Fibroblast of the aortic adventitia (primary cell): ENCODE results near the gene CD164L2. TPM values are rescaled to one million over a fixed set of nuclear protein-coding genes. Genes with fewer than 3 reads are reported as not detected.

Experiments
- DNase-seq: peaks from one replicate; pipeline ENCODE4 v3.0.0-alpha.2; 2010; ENCODE audit warnings: low read depth
- H3K4me3 ChIP-seq: 2 replicates; pipeline ENCODE4 v1.5.1; 2011; ENCODE audit warnings: low read depth, mild to moderate bottlenecking, control low read depth, low read length, moderate library complexity
- CTCF ChIP-seq: IDR thresholded peaks from 2 replicates; pipeline ENCODE4 v1.5.1; 2011; ENCODE audit warnings: mild to moderate bottlenecking, low read length, control low read depth, inconsistent platforms; ENCODE audit not compliant: insufficient read depth
- total RNA-seq: library from RNA; depleted of rRNA; stranded (reverse); fragments of >200 nt; gene quantifications from 2 replicates; pipeline ENCODE4 v1.2.3, GENCODE V29; 2012; ENCODE audit warnings: low replicate concordance

Gene CD164L2
- total RNA-seq, 1 donor = not detected

DNA sequence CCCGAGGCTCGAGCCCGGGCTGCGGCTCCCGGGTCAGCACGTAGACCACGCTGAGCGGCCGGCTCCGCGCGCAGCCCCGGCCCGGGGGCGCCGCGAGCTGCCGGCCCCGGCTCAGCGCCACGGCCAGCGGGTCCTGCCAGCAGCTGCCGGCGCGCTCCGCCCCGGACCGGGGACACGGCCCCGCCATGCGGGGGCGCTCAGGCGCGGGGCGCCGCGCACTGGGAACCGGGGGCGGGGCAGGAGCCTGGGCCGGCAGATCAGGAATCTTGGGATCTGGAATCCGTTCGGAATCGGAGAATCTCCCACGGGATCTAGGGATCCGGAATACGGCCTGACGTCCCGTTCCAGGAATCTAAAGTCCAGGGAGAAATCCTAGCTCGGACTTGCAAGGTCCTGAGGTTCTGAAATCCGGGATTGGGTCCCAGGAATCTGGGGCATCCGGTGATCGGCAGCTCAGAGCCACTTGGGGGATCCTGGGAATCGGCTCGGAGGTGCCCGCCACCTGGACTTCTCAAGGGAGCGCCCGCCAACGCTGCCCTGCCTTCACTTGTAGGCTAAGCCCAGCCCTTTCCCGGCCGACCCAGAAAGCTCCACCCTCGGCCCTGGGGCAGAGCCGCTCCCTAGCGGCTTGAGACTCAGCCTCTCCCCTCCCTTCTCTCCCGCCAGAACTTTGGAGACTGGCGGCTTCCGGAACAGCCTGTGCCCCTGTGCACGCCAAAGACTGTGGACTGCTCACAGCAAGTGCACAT lies 16.5 kb downstream of the CD164L2 start, which contains the start of gene MAP3K6:
Gene MAP3K6 (minus strand): TSS at position 551 of the 749 bp plus-strand sequence. CDS start 364 bp downstream, at position 187.
- peak; percentile 73 for DNase-seq
- peak; percentile 24 for TF ChIP-seq CTCF
- H3K4me3 ChIP-seq = peak within 1 kb of the TSS; percentile 81

- H3K4me3 ChIP-seq = peak overlapping the region; percentile 81
- no peak for DNase-seq
- no peak for TF ChIP-seq CTCF
These were observed 17.1 kb downstream of the CD164L2 start for GRCh38 chr1:27366113-27366410.

DNA sequence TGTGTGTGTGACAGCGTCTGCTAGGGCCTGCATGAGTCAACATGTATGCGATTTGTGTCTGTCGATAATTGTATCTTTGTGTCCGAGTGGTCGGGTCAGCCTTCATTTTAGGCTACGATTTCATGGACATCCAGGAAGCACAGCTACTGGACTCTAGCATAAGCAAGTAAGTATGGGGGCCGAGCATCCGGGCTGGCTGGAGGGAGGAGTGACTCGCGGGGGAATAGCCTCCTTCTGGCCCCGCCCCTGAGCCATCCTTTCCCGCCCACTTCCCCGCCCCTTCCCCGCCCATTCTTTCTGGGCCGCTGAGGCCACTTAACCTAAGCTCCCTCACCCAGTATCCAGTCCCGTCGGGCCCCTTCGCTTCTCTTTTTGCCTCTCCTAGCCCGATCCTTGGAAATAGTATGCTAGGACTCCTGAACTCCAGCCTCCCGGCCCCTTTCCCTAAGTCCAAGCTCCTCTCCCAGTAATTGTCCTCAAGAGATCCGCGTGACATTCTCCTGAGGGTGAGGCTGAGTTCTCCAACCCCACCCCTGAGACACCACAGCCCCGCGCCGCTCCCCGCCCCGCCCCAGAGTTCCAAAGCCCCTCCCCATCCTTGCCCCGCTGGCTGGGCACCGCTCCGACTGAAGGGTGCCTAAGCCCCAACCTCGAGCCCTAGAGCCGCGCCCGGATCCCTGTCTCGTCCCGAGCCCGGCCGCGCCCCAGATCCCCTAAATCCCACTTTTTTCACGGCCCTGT lies 17.6 kb downstream of the CD164L2 start:
- H3K4me3 ChIP-seq = peak overlapping the region; percentile 81
- TF ChIP-seq CTCF = no peak

DNA sequence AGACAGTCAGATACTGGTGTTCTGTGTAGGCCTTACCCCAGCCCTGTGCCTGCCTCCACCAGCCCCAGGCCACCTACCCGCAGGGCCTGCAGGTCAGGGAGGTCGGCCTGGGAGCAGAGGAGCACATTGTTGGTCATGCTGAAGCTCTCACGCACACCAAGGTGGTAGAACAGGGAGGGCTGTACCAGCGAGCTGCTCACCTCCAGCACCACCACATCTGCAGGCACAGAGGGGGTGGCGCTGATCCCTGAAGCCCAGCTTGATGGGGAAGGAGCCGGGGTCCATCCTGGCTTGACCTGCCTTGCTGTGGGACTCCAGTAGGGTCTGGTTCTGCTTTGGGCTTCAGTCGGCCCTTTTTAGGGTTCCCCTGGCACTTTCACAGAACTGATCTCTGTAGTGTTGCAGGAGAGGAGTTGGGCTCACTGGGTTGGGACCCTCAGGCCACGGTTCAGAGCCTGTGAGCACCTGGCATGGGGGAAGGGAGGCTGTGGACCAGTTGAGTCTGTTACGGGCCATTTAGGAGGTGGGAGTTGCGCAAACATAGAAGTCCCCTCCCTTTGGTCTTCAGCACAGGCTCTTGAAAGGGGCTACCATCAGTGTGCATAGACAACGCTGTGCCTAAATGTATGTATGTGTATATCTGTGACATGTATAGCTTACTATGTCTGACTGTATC lies 18.3 kb downstream of the CD164L2 start:
- H3K4me3 ChIP-seq = peak overlapping the region; percentile 68
- no peak for TF ChIP-seq CTCF
- no peak for DNase-seq

More for the DNA sequence above, 17.6 kb downstream of the CD164L2 start:
- peak; percentile 89 for DNase-seq

DNA sequence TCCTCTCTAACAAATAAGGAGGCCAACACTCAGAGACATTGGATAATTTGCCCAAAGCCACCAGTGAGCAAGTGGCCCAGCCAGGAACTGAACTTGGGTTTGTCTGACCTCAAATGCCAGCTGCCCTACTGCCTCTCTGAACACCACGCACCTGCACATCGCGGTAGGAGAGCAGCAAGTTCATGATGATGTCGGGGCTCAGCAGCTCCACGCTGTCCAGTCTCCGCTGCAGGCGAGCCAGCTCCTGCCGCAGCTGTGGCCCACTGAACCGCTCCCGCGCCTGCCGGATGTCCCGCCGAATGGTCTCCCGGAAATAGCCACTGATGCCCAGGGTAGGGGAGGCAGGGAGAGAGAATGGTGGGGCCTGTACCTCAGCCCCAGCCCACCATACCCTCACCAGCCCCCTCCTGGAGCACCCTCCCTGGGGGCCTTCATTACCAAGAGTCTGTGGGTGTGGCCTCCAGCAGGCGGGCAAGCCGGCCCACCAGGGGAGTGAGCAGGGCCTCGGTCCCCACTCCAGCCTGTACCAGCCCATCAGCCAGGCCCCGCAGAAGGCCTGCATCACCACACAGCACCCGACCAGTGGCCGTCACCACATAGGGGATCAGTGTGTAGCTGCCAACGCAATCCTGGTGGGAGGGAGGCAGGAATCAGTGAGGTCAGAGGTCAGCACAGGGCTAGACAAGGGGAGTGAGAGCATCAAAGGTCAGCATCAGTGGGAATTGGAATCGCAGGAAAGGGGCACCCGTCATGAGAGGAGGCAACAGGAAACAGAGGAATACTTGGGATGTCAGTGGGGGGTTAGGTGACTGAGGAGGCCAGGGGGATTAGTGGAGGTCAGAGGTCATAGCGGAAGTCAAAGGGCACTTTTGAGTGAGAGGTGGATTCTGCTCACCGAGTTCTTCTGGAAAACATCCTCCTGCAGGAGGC lies 19.1 kb downstream of the CD164L2 start:
- no peak for DNase-seq
- no peak overlapping the region for H3K4me3 ChIP-seq
- no peak for TF ChIP-seq CTCF

GRCh38 chr1:27361553-27361952 lies 21.6 kb downstream of the CD164L2 start:
- H3K4me3 ChIP-seq = no peak overlapping the region
- DNase-seq = no peak
- TF ChIP-seq CTCF = no peak
